Ureter (tissue), 1 donor: ENCODE measurements around the gene GRIN2D. TPM values are rescaled to one million over a fixed set of nuclear protein-coding genes. Genes with fewer than 3 reads are reported as not detected.

ENCODE experiments used
- DNase-seq: peaks from one replicate; pipeline ENCODE4 v3.0.0-alpha.2; 2020; ENCODE audit warnings: low spot score
- total RNA-seq: library from RNA; stranded (reverse); gene quantifications from one replicate; pipeline ENCODE4 v1.2.4, GENCODE V29; 2023
- donor health status: DM: yes; HTN: yes; CAD: no.

Gene GRIN2D
- total RNA-seq, 1 donor from 2014 or later = 0.86 TPM

GRCh38 chr19:48397263-48398101, 4.0 kb downstream of the GRIN2D start:
- DNase-seq = no peak

DNA sequence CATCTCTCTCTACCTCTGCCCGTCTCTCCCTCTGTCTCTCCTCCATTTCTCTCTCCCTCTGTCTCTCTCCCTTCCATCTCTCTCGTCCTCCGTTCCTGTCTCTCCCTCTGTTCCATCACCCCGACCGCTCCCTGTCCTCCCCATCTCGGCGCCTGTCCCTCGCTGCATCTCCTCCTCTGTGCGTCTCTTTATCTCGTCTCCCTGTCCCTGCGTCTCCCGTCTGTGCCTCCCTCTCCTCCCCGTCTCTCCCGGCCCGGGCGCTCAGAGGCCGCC, 4.6 kb downstream of the GRIN2D start:
- DNase-seq = no peak

GRCh38 chr19:48398375-48399235, 5.1 kb downstream of the GRIN2D start:
- peak; percentile 71 for DNase-seq

- no peak for DNase-seq
These were observed 6.7 kb downstream of the GRIN2D start for GRCh38 chr19:48400018-48400742.

- DNase-seq = no peak
These were observed 7.8 kb downstream of the GRIN2D start for GRCh38 chr19:48401287-48401686.

DNA sequence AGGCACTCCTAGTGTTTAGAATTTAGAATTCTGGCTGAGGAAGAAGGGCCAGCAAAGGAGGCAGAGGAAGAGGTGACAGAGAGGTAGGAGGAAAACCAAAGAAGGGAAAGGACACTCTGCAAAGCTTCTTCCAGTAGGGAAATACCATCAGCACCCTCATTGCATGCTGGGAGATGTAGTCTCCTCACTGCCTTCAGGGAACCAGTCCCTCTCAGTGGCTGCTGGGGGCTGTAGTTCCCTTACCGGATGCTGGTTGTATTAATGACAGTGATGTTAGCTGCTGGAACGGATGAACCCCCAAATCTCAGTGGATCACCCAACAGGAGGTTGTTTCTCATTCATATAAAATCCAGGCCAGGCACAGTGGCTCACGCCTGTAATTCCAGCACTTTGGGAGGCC, 10.1 kb downstream of the GRIN2D start:
- no peak for DNase-seq

DNA sequence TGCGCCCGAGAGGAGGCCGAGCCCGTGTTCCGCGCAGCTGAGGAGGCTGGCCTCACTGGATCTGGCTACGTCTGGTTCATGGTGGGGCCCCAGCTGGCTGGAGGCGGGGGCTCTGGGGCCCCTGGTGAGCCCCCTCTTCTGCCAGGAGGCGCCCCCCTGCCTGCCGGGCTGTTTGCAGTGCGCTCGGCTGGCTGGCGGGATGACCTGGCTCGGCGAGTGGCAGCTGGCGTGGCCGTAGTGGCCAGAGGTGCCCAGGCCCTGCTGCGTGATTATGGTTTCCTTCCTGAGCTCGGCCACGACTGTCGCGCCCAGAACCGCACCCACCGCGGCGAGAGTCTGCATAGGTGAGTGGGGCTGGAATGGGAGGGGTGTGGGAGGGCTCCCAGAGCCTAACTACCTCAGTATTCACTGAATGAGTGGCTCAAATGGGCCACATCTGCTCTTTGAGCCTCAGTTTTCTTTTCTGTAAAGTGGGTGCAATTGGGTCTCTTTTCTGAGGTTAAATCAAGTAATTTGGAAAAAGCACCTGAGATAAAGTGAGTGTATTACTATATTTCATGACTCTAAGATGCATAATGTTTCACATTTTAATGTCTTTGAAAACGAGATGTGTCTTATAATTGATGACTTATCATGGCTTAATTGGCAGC, 11.7 kb downstream of the GRIN2D start:
- no peak for DNase-seq

DNA sequence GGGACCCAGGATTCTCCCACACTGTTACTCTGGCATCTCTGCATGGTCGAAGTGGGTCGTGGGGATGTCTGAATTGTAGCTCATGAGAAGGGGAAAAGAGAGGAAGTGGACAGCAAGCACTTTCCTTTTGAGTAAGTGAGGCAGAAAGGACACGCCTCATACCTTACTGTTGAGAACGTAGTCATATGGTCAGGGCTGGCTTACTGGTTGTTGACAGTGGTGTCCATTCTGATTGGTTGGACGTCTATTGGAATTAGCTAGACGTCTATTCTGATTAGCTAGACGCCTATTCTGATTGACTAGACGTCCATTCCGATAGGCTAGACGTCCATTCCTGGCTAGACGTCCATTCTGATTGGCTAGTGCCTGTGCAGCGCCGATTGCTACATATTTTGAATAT, 12.4 kb downstream of the GRIN2D start:
- DNase-seq = no peak

GRCh38 chr19:48413879-48414587, 20.6 kb downstream of the GRIN2D start:
- DNase-seq = no peak

- peak; percentile 70 for DNase-seq
These were observed 21.9 kb downstream of the GRIN2D start for GRCh38 chr19:48415395-48415794.

GRCh38 chr19:48415806-48416221, 22.3 kb downstream of the GRIN2D start:
- no peak for DNase-seq

- no peak for DNase-seq
These were observed 24.0 kb downstream of the GRIN2D start for GRCh38 chr19:48417421-48417820.

DNA sequence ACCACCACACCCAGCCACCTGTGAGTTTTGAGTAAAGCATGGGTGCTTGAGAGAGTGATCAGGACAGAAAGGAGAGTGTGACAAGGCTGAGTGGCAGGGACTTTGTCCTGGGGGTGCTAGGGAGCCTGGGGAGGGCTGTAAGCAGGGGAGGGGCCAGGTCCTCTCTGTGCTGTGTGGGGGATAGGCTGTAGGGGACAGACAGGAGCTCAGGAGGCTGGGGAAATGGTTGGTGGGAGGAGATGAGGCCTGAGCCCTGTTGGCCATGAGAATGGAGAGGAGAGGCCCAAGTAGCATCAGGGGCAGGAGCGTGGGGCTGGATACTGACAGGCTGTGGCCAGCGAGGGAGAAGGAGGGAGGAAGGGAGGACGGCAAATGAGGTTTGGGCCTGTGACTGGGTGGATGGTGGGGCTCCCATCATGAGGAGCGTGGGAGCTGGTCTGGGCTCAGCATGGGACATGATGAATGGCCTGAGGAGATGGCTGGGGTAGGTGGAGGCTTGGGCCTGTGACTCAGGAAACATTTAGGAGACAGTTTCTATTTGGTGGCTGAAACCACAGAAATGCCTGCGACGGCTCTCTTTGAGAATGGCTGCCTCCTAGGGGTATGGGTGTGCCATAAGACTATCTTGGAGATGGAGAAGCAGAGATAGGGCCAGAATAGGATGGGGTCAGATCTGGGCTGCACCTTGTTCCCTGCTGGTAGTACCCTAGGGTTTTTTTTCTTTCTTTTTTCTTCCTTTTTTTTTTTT, 25.0 kb downstream of the GRIN2D start:
- DNase-seq = no peak

- no peak for DNase-seq
These were observed 25.9 kb downstream of the GRIN2D start for GRCh38 chr19:48419158-48419920.

DNA sequence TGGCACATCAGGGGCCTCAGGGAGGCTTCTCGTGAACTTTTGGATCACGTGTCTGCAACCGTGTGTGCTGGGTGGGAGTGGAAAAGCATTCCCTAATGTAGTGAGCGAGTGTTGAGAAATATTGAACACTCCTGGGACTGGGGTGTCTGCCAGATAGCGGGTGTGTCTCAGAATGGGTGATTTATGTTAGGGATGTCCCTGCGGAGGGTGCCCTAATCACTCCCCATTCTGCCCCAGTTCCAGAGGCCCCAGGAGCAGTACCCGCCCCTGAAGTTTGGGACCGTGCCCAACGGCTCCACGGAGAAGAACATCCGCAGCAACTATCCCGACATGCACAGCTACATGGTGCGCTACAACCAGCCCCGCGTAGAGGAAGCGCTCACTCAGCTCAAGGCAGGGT, 28.1 kb downstream of the GRIN2D start:
- DNase-seq = no peak

DNA sequence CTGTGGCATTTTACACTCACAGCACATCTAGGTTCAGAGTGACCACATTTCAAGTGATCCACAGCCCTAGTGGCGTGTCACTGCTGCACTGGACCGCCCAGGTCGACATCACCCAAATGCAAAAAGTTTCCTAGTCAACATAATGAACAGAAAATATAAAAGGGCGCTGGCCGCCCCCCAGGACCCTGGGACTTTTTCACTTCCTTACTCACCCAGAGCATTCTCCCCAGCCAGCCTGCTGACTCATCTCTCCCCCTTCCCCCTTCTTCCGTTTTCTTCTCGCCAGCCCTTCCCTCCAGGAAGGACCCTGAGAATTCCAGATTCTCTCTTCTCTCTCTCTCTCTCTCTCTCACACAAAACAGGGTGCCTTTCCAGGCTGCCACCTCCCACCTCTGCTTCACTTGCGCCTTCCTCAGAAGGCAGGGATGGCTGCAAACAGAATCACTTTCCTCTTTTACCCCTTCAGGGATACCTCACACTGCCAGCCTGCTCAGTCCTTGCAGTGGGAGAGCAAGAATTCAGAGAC, 31.3 kb downstream of the GRIN2D start:
- no peak for DNase-seq

GRCh38 chr19:48428670-48429069, 35.2 kb downstream of the GRIN2D start:
- DNase-seq = no peak

GRCh38 chr19:48433337-48433736, 39.9 kb downstream of the GRIN2D start:
- no peak for DNase-seq

DNA sequence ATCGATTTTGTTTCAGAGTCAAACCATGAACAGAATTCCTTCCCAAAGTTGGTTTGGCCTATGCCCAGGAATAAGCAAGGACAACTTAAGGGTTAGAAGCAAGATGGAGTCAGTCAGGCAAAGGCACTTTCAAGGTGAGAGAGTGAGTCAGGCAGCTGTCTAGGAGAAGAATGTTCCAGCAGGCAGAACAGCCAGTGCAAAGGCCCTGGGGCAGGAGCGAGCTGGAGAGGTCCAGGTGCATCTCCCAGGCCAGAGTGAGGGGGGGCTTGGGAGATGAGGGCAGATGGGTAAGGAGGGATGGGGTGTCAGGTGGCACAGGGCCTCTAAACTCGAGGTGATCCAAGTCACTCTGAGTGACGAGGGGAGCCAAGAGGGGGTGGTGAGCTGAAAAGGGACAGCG, 43.1 kb downstream of the GRIN2D start:
- DNase-seq = no peak
